ENCODE data around the gene SNTG2.

SNTG2 gene

DNA sequence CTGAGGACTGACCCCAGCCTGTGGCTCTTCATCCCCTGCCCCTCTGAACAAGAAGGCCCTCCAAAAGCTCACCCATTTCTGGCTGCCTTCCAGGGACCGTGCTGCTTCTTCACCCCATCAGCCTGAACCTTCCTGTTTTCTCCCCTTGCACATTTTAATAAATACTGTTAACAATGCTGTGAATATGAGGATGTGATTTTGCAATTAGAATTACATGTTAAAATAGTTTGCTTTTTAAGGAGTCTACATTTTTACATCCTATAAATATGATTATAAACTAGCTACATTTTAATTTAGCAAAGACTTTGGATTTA lies 4.0 kb downstream of the SNTG2 start:
- DNase-seq = no peak

DNA sequence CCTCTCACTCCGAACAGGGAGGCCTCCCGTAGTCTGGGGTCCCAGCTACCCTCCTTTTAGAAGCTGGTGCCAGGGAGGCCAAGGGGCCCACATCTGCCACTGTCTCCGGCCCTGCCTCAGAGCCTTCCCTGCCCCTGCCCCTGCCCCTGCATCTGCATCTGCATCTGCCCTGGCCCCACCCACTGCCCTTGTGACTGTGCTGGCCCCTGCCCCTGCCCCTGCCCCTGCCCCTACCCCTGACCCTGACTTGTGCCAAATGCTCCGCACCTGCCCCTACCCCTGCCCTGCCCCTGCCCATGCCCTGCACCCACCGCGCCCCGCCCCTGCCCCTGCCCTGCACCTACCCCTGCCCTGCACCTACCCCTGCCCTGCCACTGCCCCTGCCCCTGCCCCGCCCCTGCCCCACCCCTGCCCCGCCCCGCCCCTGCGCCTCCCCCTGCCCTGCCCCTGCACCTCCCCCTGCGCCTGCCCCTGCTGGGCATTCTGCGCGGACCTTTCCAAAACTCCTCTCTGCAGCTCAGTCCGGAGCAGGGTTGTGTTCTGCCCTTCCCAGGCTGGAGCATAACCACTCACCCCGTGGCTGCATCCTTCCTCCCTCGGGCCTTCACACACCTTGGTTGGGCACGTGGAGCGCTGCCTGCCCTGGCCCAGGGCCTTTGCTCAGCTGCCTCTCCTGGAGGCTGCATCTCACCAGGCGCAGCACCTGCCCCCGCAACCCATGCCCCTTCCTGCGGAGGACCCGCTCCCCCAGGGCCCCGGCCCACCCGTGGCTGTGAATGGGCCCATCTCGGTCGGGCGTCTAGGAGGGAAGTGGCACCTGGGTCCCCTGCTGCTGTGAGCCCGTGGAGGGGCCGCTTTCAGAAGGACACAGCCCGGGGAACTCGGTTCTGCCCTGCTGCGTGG lies 5.4 kb downstream of the SNTG2 start:
- no peak for DNase-seq

DNA sequence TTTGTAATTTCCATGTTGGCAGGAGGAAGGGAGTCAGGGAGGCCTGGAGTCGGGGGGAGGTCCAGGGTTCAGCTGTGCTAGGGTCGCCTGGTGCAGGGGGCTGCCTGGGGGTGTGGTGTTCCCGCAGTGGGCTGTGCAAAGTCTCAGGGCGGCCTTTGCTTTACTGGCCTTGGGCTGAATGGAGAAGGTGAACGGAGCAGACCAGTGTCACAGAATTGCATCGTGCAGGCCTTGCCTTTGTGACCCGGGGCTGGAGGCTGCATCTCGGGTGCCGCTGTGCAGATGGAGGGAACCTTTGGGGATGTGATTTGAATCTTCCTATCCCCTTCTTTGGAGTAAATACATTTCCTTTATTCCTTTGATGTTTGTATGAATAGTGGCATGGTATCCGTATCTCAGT lies 8.8 kb downstream of the SNTG2 start:
- no peak for DNase-seq

DNA sequence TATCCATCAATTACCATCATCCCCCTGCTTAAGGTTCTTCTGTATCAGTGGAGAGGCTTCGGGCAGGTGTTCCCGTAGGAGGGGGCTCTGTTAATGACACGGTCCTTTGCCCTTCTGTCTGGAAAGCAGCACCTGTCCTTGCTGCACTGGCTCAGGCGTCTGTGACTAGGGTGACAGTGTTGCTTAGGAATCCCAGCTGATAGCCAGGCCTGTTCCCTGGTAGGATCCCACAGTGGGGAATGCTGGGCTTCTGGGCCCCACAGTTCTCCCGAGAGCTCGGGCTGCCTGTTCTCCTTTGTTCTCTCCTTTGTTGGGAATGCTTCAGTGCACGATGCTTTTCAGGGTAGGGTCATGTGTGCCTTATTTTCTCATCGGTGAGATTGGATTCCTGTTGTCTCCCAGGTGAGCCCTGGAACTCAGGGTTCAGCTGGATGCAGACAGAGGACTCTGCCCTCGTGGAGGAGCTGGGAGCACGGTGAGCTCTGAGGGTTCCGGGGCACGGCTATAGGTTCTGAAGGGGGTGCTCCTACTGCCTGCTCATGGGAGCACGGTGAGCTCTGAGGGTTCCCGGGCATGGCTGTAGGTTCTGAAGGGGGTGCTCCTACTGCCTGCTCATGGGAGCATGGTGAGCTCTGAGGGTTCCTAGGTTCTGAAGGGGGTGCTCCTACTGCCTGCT lies 9.6 kb downstream of the SNTG2 start:
- no peak for DNase-seq

DNA sequence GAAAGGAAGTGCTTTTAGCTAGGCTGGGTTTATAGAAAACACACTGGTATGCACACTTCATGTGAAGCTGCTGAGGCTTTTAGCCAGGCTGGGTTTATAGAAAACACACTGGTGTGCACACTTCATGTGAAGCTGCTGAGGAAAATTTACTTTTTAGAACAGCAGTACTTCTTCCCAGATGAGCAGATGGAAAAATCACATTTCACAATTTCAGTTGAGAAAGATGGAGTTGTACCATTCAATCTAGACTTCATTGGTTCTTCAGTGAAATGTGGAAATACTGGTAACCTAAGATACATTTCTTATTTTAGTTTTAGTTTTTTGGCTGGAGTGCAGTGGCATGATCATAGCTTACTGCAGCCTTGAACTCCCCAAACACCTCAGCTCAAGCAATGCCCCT lies 11.1 kb downstream of the SNTG2 start:
- DNase-seq = no peak

DNA sequence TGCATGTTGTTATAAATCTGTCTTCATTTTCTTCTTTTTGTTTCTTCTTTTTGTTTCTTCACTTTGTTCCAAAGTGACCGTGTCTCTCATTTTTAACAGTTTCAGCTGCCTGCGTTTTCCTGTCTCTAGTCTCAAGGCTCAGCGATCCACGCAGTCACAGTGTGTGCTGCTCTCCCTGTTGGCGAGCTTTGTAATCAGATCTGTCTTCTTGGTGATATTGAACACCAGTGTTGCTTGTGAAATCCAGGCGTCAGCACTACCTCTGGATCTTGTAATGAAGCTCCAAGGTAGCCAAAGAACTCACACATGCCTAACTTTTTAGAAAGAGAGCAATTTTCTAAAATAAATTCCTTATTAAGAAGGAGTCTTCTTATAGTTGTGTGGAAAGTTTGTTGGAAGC lies 13.2 kb downstream of the SNTG2 start:
- no peak for DNase-seq

DNA sequence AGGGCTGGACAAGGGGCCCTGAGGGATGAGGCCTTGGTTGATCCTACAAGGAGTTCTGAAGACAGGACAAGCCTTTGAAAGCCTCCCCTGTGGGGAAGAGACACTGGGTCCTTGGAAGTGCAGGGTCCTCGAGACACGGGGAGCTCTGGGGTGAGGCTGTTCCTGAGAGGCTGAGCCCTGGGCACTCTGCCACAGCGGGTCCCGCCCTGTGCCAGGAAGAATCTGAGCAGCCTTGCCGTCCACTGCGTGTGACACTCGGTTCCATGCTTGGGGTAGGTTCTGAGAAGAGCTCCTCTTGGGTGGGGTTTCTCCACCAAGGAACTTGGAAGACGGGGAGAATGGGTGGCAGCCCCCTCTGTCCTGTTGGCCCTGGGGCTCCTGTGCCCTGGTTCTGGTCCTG lies 13.9 kb downstream of the SNTG2 start:
- no peak for DNase-seq

DNA sequence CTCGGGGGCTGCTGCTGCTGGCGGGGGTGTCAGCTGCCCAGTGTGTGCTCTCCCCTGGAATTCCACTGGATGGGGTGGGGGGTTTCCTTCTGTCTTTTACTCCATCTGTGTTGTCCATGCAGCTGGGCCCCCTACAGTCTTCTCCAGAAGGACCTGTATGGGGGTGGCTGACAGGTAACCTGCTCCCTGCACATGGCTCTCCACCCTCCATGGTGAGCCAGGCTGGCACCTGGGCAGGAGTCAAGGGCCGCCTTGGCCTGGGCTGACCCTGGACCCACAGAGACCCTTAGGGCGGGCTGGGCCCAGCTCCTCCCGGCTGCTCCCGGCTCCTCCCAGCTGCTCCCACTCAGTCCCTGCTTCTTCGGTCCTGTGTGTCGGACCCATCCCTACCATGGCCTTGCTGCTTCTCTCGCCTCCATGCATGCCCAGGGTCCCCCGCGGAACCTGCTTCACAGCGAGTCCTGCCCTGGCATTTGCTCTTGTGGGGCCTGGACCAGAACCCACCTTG lies 15.0 kb downstream of the SNTG2 start:
- no peak for DNase-seq

DNA sequence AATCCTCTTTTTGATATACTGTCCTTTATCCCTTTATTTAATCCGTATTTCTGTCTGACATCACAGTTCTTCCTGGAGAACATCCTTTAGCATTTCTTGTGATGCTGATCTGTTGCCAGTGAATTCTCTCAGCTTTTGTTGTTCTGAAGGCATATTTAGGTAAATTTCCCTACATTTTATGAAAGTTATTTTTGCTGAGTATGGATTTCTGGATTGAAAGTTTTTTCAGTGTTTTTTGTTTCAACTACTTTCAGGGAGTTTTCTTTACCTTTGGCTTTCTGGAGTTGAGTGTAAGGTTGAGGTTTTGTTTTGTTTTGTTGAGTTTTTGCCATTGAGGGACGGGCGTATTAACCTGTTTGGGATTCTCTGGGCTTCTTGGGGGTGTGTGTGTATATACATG lies 22.5 kb downstream of the SNTG2 start:
- no peak for DNase-seq

DNA sequence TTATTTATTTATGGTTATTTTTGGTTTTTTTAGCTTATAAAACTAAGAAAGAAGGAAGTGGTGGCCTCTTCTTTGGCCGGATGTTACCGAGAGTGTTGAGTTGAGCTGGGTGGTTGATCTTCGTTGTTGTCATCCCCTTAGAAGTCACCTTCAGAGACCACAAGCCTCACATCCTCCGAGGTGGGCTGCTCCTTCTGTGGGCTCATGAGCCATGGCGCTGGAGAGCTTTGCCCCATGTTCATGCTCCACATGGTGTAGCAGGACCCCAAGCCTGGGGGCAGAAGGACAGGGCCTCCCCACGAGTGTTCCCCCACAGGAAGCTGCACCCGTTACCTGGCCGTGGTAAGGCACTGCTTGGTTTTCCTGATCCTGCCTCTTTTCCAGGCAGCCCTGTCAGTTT lies 23.4 kb downstream of the SNTG2 start:
- peak; percentile 32 to 38 for DNase-seq

DNA sequence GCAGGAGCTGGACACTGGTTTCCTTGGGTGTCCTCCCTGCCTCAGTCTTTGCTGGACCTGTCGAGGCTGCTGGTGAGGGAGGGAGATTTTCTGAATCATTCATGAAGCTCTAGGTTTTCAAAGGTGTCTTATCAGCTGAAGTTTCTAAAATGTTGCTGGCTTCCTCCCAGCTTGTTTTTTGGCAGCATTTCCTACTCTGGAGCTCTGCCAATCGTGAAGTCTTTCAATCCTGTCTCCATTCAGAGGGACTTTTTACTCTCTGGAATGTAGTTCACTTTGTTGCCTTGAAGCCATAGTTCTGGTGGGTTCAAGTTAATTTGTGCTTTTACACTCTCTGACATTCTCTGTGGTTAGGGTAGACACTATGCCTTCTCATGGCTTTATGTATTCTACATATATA lies 23.9 kb downstream of the SNTG2 start:
- no peak for DNase-seq

DNA sequence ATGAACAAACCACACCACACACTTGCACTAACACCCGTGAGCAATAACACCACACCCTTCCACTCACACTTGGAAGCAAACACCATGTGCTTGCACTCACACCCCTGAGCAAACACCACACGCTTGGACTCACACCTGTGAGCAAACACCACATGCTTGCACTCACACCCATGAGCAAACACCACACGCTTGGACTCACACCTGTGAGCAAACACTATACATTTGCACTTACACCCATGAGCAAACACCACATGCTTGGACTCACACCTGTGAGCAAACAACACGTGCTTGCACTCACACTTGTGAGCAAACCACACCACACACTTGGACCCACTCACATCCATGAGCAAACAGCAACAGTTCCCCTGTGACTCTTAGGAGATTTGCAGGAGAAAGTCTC lies 24.4 kb downstream of the SNTG2 start:
- DNase-seq = no peak

DNA sequence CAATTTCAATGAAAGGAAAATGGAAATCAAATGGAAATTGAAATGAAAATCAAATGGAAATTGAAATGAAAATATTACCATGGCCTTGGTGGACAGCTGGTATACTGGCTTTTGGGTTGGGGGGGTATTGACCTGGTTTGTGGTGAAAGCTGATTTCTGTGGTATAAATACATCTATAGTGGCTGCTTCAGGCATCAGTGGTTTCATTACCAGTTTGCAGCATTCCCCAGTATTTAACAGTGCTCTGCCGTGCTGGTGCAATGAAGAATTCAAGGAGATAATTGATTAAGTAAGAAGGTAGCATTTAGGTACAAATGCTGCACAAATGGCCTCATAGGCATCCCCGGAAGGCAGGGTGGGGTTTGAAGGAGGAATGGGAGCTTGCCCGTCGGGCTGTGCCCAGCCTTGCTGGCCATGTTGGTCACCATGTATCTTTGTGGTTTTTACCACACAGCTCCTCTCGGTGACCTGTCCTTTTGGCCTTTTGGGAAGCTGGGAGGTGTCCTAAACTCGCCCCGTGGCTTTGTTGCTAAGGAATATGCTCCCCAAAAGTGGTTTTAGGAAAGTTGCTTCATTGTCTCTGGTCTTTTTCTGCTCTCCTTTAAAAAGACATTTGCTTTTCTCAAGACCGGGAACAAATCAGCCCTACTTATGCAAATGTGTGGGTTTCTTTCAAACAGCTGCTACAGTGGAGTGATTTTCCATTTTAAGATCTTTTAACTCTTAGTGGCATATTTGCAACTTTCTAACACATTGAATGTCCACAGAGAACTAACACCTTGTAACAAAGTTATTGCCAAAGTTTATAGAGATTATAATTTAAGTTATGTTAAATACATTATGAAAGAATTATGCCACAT lies 28.6 kb downstream of the SNTG2 start:
- no peak for DNase-seq

DNA sequence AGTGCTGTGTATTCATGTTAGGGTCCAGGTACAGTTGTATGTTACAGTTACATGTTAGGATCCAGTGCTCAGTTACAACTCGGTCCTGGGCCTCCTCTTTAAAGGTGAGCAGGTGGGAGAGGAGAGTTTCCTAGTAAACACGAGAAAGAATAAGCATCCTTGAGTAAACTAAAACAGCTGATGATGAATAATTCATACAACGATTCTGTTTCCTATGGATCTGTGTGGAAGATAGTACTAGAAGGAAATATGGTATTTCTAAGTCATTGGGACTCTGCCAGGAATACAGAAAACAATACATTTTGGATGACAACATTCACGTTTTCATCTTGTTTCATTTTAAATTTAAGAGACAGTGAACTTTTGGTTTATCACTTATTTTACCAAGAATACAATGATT lies 29.5 kb downstream of the SNTG2 start:
- DNase-seq = no peak

DNA sequence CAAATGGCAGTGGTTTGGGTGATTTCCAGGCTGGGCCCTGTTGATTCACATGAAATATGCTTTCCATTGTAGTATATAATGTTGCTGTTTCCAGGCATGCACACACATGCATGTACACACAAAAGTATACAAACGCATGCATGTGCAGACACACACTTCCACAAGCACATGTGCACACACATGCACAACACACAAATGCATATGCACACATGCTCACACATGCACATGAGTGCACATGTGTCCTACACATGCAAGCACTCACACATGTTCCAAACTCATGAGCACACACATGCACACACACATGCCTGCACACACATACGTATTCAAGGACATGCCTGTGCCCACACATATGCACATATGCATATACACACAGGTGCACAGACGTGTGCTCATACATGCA lies 30.6 kb downstream of the SNTG2 start:
- DNase-seq = no peak

DNA sequence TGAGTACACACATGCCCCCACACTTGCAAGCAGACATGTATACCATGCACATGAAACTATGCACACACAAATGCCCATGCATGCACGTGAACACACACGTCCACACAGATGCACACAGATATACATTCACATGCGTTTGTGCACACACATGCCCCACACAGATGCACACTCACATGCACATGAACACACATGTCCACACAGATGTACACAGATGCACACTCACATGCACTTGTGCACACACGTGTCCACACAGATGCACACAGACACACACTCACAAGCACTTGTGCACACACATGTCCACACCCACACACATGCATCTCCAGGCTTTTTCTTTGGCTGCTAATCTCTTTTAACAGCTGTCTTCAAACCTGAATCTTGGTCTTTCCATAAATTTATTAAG lies 31.1 kb downstream of the SNTG2 start:
- no peak for DNase-seq

DNA sequence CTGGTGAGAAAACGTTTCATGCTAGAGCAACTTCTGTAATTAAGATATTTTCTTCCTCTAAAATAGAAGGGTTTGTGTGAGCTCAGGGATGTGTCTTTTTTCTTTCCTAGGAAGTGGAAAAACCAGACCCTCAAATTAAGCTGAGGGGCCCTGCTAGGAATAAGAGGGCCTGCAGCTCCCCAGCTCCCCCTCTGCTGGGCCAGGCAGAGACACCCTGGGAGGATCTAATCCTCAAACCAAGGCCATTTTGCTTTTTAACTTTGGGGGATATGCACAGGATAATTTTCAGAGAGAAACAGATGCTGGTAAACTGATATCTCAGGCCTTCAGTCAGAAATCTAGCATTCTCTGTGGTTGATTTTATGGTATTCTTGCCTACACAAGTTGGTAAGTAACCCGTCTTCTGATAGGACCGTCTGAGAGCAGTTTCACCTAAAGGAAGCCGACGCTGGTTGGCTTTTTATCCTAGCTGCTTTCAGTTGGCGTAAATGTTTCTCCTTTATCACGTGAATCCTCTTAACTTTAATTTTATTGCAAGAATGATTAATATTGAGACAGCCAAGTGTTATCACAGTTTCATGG lies 34.8 kb downstream of the SNTG2 start:
- no peak for DNase-seq

DNA sequence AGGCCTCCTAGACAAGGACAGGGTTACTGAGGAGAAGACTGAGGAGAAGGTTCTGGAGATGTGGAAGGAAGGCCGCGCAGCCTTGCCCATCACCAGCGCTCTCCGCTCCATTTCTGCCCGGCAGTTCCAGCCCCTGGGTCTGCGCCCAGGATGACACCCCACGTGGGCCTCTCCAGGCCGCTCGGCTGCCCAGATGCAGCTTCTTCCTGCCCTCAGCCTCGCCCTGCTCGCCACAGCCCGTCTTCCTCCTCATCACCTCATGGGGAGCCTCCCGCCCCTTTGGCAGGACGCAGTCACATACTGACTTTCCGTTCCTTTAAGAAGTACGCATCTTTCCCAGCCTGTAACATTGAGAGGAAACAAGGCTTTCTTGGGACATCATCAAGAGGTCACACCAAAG lies 37.1 kb downstream of the SNTG2 start:
- no peak for DNase-seq

DNA sequence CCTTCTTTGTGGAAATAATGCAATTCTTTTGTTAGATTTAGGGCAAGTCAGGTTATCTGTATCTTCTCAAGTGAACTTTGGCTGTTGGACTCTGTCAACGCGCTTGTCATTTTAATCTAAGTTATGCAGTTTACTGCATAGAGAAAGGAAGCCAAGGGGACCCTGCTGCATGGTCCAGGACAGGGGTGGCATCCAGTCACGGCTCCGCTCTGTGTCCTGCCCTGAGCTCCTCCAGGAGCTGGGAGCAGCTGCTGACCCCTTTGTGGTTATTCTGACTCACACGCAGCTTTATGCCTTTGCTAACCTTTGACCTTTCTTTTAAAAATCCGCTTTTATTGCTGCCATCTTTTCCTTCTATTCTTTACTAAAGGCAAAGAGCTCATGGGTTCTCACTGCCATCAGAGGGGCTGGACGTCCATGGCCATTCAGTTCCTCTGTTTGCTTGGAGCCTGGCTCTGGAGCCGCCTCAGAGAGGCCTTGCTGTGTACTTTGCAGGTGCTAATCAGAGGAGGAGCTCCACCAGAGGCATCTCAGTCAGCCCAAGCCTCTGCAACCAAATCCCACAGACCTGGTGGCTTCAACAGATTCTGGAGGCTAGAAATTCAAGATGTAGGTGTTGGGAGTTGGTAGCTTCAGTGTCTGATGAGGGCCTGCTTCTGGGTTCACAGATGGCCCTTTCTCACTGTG lies 39.3 kb downstream of the SNTG2 start:
- DNase-seq = no peak

DNA sequence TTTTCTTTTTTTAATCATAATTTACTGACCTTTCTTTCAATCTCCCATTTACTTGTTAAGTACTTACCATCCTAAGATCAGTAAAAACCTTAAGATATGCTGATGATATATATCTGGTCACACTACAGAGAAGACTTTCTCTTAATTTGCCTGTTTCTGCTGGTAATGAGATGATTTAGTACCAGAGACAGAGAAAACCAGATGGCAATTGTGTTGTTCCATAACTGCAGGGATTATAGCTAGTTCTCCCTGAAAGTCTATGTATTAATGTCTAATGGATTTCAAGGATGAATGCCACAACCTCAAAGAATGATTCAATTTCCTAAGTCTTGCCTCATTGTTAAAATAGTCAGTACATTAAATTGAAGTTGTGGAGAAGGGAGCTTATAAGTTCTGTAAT lies 40.3 kb downstream of the SNTG2 start:
- no peak for DNase-seq

DNA sequence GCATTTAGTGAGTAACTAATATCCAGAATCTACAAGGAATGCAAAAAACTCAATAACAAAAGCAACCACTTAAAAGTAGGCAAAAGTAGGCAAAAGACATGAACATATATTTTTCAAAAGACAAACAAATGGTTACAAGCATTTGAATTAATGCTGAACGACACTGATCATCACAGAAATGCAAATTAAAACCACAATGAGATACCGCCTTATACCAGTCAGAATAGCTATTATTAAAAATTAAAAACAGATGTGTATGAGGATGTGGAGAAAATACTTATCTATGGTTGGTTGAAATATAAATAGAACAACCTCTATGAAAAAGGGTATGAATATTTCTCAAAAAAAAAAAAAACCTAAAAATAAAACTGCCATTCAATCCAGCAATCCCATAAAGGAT lies 51.7 kb downstream of the SNTG2 start:
- no peak for DNase-seq

DNA sequence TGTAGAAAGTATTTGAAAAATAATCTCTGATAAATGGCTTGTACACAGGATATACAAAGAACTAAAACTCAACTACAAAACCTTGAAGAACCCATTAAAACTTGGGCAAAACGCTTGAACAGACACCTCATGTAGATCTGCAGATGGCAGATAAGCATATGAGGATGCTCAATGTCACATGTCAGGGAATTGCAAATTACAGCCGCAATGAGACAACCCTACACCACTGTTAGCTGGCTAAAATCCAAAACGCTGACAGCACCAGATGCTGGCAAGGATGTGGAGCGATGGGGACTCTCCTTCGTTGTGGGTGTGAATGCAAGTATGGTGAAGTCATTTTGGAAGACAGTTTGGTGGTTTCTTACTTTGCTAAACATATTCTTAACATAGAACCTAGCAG lies 53.7 kb downstream of the SNTG2 start:
- DNase-seq = no peak
